Astrocyte (in vitro differentiated cells and primary cell): ENCODE data around the gene MASP1. TPM values are rescaled to one million over a fixed set of nuclear protein-coding genes. Genes with fewer than 3 reads are reported as not detected.
A peak's percentile ranks its signal among the peaks of the same experiment; 100 is the strongest.

Experiments used
- DNase-seq: peaks from one replicate; pipeline ENCODE4 v3.0.0-alpha.2; 2010; ENCODE audit warnings: low read depth
- FAIRE-seq: peaks from 2 replicates; lab custom pipeline; 2011; peaks lifted over from hg19 to GRCh38; lab: Jason Lieb, UNC
- H2AFZ ChIP-seq: 2 replicates; pipeline ENCODE4 v1.6.0; 2012; ENCODE audit warnings: low read depth, low read length, inconsistent platforms
- H3K27ac ChIP-seq: 2 replicates; pipeline ENCODE4 v1.5.1; 2011; ENCODE audit warnings: low read depth, low read length, inconsistent platforms
- H3K27me3 ChIP-seq: 2 replicates; pipeline ENCODE4 v1.6.0; 2011; ENCODE audit warnings: low read length, inconsistent platforms; ENCODE audit not compliant: insufficient read depth
- H3K36me3 ChIP-seq: 2 replicates; pipeline ENCODE4 v1.5.1; 2011; ENCODE audit warnings: low read length, inconsistent platforms; ENCODE audit not compliant: insufficient read depth
- H3K4me1 ChIP-seq: 2 replicates; pipeline ENCODE4 v1.5.1; 2011; ENCODE audit warnings: low read length, inconsistent platforms; ENCODE audit not compliant: insufficient read depth
- H3K4me2 ChIP-seq: 2 replicates; pipeline ENCODE4 v1.6.0; 2012; ENCODE audit warnings: low read length, inconsistent platforms
- H3K4me3 ChIP-seq: 2 replicates; pipeline ENCODE4 v1.5.1; 2011; ENCODE audit warnings: low read depth, mild to moderate bottlenecking, low read length, inconsistent platforms; ENCODE audit not compliant: insufficient read depth
- H3K79me2 ChIP-seq: 2 replicates; pipeline ENCODE4 v1.6.0; 2012; ENCODE audit warnings: mild to moderate bottlenecking, low read length, inconsistent platforms; ENCODE audit not compliant: insufficient read depth
- H3K9ac ChIP-seq: 2 replicates; pipeline ENCODE4 v1.6.0; 2012; ENCODE audit warnings: mild to moderate bottlenecking, low read length, inconsistent platforms
- H3K9me3 ChIP-seq: 2 replicates; pipeline ENCODE4 v1.5.1; 2012; ENCODE audit warnings: low read depth, mild to moderate bottlenecking, low read length, inconsistent platforms; ENCODE audit not compliant: insufficient read depth
- H4K20me1 ChIP-seq: 2 replicates; pipeline ENCODE4 v1.6.0; 2012; ENCODE audit warnings: low read length, inconsistent platforms; ENCODE audit not compliant: insufficient read depth
- H3K27ac Mint-ChIP-seq: one replicate; pipeline ENCODE4 v1.8.0; 2021; ENCODE audit warnings: mild to moderate bottlenecking, mixed read lengths; ENCODE audit not compliant: unreplicated experiment
- H3K27me3 Mint-ChIP-seq: one replicate; pipeline ENCODE4 v1.8.0; 2021; ENCODE audit warnings: low read depth, mixed read lengths; ENCODE audit not compliant: unreplicated experiment
- H3K36me3 Mint-ChIP-seq: one replicate; pipeline ENCODE4 v1.8.0; 2021; ENCODE audit warnings: low read depth, mixed read lengths; ENCODE audit not compliant: unreplicated experiment
- H3K4me1 Mint-ChIP-seq: one replicate; pipeline ENCODE4 v1.8.0; 2021; ENCODE audit warnings: low read depth, mixed read lengths; ENCODE audit not compliant: unreplicated experiment
- H3K4me3 Mint-ChIP-seq: one replicate; pipeline ENCODE4 v1.8.0; 2021; ENCODE audit warnings: mild to moderate bottlenecking, moderate library complexity, mixed read lengths; ENCODE audit not compliant: unreplicated experiment
- H3K9me3 Mint-ChIP-seq: one replicate; pipeline ENCODE4 v1.8.0; 2021; ENCODE audit warnings: mild to moderate bottlenecking, mixed read lengths; ENCODE audit not compliant: unreplicated experiment
- CTCF ChIP-seq: IDR thresholded peaks from 2 replicates; pipeline ENCODE4 v1.5.1; 2011; ENCODE audit warnings: low read depth, mild to moderate bottlenecking, inconsistent platforms, low read length, moderate library complexity; ENCODE audit not compliant: insufficient read depth
- EZH2 ChIP-seq: IDR thresholded peaks from 2 replicates; pipeline ENCODE4 v1.6.1; 2012; ENCODE audit warnings: mild to moderate bottlenecking, low read length, inconsistent platforms; ENCODE audit not compliant: insufficient read depth
- total RNA-seq: library from RNA; stranded (reverse); gene quantifications from 2 replicates; pipeline ENCODE4 v1.2.1, GENCODE V29; 2021

MASP1 gene
- total RNA-seq, 1 donor from 2014 or later, result 0.79 TPM

GRCh38 chr3:187213616-187214015 is 77.9 kb downstream of the MASP1 start:
- no peak for DNase-seq
- no peaks in the 10 kb centered on the region for H3K36me3 Mint-ChIP-seq
- no peak overlapping the region for H3K27ac ChIP-seq
- H3K9ac ChIP-seq, result no peak overlapping the region
- H2AFZ ChIP-seq, result no peak overlapping the region
- no peaks in the 10 kb centered on the region for H3K79me2 ChIP-seq
- peaks cover 5% of the 10 kb centered on the region for H3K9me3 Mint-ChIP-seq
- no peak overlapping the region for H3K4me3 ChIP-seq
- H3K4me3 Mint-ChIP-seq, result no peak overlapping the region
- peaks cover 6% of the 10 kb centered on the region for H3K4me1 Mint-ChIP-seq
- peaks cover 11% of the 10 kb centered on the region for H3K27me3 ChIP-seq
- peaks cover 15% of the 10 kb centered on the region for H3K4me1 ChIP-seq
- no peak overlapping the region for H3K27ac Mint-ChIP-seq
- H3K9me3 ChIP-seq, result no peaks in the 10 kb centered on the region
- FAIRE-seq, result no peak
- peaks cover 8% of the 10 kb centered on the region for H3K27me3 Mint-ChIP-seq
- no peak for TF ChIP-seq CTCF
- H3K36me3 ChIP-seq, result no peaks in the 10 kb centered on the region
- H3K4me2 ChIP-seq, result no peak overlapping the region
- H4K20me1 ChIP-seq, result no peaks in the 10 kb centered on the region

GRCh38 chr3:187212705-187213104 is 78.8 kb downstream of the MASP1 start:
- no peak for FAIRE-seq
- H3K27ac Mint-ChIP-seq, result no peak overlapping the region
- peaks cover 9% of the 10 kb centered on the region for H3K4me1 Mint-ChIP-seq

GRCh38 chr3:187212196-187212545 is 79.4 kb downstream of the MASP1 start:
- Histone ChIP-seq H3K27me3 (peaks cover 6% of the 10 kb centered on the region), H3K79me2 (no peaks in the 10 kb centered on the region), H3K36me3 (no peaks in the 10 kb centered on the region), H3K4me1 (peaks cover 19% of the 10 kb centered on the region), H3K4me3 (no peak overlapping the region), H3K27ac (no peak overlapping the region), H2AFZ (no peak overlapping the region), H3K9me3 (peaks cover under 1% of the 10 kb centered on the region), H4K20me1 (no peaks in the 10 kb centered on the region), H3K9ac (no peak overlapping the region), H3K4me2 (no peak overlapping the region)
- FAIRE-seq (no peak), DNase-seq (no peak)
- Mint-ChIP-seq H3K27ac (no peak overlapping the region), H3K36me3 (no peaks in the 10 kb centered on the region), H3K9me3 (peaks cover 9% of the 10 kb centered on the region), H3K27me3 (peaks cover 5% of the 10 kb centered on the region), H3K4me1 (peaks cover 9% of the 10 kb centered on the region), H3K4me3 (no peak overlapping the region)
- TF ChIP-seq EZH2 (no peak), CTCF (no peak)

More at GRCh38 chr3:187212705-187213104, 78.8 kb downstream of the MASP1 start:
- Histone ChIP-seq H2AFZ (no peak overlapping the region), H3K4me1 (peaks cover 19% of the 10 kb centered on the region), H3K9me3 (no peaks in the 10 kb centered on the region), H3K4me3 (no peak overlapping the region), H3K79me2 (no peaks in the 10 kb centered on the region), H3K4me2 (no peak overlapping the region), H3K36me3 (no peaks in the 10 kb centered on the region), H4K20me1 (no peaks in the 10 kb centered on the region), H3K27ac (no peak overlapping the region), H3K27me3 (peaks cover 6% of the 10 kb centered on the region), H3K9ac (no peak overlapping the region)
- Mint-ChIP-seq H3K9me3 (peaks cover 7% of the 10 kb centered on the region), H3K4me3 (no peak overlapping the region), H3K36me3 (no peaks in the 10 kb centered on the region), H3K27me3 (peaks cover 7% of the 10 kb centered on the region)
- DNase-seq, result peak; percentile 59
- TF ChIP-seq CTCF (no peak), EZH2 (no peak)
